ENCODE results near the gene IFRD2. TPM values are rescaled to one million over a fixed set of nuclear protein-coding genes. Genes with fewer than 3 reads are reported as not detected.

IFRD2 gene
- 114 and 131 TPM in 2 replicates for total RNA-seq

GRCh38 chr3:50292159-50293078 lies at the start of gene IFRD2:
TSS of gene IFRD2 (minus strand) at chr3:50292429. CDS start at chr3:50292274, 155 bp downstream.

DNA sequence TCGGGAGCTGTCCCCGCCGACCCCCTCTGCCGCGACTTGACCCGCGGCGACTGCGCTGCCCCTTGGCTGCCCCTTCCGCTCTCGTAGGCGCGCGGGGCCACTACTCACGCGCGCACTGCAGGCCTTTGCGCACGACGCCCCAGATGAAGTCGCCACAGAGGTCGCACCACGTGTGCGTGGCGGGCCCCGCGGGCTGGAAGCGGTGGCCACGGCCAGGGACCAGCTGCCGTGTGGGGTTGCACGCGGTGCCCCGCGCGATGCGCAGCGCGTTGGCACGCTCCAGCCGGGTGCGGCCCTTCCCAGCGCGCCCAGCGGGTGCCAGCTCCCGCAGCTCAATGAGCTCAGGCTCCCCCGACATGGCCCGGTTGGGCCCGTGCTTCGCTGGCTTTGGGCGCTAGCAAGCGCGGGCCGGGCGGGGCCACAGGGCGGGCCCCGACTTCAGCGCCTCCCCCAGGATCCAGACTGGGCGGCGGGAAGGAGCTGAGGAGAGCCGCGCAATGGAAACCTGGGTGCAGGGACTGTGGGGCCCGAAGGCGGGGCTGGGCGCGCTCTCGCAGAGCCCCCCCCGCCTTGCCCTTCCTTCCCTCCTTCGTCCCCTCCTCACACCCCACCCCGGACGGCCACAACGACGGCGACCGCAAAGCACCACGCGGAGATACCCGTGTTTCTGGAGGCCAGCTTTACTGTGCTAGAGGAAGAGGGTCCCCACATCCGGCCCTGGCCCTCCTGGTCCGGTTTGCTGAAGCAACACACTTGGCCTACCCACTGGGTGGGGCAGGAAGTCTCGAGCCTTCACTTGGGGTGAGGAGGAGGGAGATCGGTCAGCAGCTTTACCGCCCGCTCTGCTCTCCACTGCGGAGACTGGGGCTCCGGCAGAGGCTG lies 48.5 kb upstream of the IFRD2 start, which contains the start of gene RASSF1:
Gene RASSF1, minus strand, starts transcription at position 389 of the 882 bp plus-strand sequence. Its CDS starts 31 bp downstream, at position 358.

DNA sequence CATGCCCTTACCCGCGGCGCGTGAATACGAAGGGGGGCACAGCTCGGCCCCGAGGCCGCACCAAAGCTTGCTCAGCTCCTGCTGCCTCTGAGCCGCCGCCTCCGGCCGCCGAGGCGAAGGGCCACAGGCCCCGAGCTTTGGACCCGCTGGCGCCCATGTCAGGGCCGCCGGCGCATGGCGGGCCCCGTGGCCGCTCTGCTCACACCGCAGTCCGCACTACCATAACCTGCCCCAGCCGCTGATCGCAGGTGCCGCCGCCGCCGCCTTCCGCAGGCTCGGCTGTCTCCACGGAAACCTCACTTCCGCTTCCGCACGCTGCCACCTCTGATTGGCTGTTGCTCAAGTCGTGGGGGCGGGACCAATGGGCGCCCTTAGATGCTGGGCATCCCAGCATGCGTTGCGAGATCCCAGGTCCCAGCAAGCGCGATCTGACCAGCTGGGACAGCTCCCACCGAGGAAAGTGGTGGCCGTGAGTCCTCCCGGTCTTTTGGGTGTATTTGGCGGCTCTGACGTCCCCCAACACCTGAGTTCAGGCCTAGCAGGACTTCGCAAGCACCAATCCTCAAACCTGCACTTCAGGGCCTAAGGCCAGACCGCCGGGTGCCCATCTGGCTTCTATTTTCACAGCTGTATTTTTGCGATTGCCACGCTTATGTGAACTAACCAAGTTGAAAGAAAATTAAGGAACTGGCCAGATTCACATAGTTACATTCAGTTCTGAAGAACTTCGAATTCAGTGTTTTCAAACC lies 35.9 kb upstream of the IFRD2 start, which contains the start of gene TUSC2:
Gene TUSC2, minus strand, starts transcription at position 281 of the 749 bp plus-strand sequence. Its CDS starts 124 bp downstream, at position 157.

DNA sequence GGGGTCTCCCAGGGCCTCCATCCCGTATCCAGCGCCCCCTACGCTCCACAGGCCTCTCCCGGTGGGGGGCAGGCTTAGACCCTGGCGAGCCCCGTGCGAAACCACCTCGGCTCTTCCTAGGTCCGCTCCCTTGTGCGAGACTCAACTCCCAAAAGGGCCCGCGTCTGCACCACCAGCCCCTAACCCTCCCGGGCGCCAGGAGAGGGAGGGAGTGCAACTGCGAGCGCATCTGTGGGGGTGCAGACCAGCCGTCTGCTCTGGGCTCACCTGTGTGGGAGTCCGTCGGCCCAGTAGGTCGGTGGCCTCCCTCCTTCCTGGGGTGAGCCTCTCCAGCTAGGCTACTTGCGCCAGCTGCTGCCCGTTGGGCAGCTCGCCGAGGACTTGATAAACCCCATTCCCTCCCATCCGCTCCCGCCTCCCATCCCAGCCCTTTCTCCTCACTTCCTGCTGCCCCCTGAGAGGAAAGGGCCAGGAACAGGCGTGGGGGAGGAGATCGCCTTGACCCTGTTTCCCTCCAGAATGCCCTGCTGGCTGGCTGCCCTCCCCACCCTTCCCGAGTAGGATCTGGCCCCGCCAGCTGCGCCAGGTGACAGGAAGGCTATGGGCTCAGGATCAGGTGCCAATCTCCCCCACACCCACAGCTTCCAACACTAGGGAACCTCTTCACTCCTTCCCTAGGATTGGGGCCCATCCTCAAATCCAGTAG lies 30.3 kb upstream of the IFRD2 start, which contains the start of gene HYAL2:
Gene HYAL2, minus strand, starts transcription at position 360 of the 706 bp plus-strand sequence. CDS start 2,256 bp downstream, outside the sequence.

DNA sequence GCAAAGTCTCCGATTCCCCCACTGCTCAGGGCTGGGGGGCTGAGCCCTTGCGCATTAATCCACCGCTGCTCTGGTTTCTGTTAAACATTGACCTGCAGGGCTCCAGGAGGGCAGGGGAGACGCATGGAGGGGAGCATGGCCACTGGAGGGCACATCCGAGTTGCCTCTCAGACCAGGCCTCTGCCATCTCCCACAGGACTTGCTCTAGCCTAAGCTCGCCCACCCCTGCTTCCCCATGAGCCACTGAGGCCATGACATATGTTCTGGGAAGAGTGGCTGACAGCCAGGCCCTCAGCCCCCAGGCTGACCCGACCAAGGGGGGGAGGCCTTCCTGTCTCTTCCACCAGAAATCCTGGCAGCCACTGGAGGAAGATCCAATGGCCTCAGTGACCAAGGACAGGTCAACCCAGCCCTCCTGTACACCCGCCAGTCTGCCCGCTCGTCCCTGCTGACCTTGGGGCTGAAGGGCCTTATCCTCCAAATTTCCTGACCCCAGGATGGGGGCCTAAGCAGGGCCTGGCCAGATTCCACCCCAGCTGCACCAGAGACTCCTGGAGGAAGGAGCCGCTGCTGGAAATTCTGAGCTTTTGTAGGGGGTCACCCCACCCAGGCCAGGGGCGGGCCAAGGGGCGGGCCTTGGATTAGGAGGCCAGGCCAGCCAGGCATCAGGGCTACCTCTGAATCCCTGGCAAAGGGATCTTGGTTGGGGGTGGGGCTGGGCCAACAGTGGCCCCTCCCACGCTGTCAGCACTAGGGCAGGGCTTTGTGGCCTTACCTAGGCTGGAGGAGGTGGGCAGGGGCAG lies 11.0 kb upstream of the IFRD2 start, which contains the start of gene HYAL1:
Gene HYAL1, minus strand, starts transcription at position 562 of the 803 bp plus-strand sequence. CDS start 618 bp downstream, outside the sequence.

DNA sequence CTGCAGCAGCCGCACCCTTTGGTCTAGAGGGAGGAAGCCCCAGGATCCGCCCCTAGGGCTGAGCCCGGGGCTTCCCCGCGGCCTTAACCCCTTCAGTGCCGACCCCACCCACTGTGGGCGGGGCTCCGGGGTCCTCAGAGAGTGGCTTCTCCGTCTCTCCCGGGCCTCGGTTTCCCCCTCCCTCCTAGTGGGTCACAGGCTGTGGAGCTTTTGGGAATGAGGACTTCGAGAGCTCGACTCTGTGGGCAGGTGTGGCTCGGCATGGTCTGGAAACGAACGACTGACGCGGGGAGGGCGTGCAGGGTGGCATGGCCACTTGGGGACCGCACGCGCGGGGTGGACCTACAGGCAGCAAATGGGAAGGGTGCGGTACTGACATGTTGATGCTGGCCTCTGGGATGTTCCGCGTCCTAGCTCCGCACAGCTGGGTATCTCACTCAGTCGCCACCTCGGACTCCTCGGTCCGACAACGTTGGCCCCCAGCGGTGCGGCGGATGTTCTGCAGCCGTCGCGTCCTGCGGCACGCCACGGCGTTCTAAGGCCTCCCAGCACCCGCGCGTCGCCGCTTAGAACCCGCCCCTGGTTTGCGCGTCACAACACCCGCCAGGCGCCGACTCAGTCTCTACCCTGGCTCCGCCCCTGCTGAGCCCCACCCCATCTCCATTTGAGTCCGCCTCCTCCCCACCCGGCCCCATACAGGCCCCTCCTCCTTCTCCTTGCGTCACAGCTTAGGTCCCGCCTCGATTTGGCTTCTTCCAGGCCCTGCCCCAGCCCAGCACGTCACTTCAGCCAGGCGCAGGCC lies 6.8 kb upstream of the IFRD2 start, which contains the start of the genes HYAL3 and NAA80:
Gene HYAL3, minus strand, starts transcription at position 570 of the 802 bp plus-strand sequence. CDS start 3,803 bp downstream, outside the sequence.
Gene NAA80, minus strand, starts transcription at position 570 of the 802 bp plus-strand sequence. CDS start 1,942 bp downstream, outside the sequence.

DNA sequence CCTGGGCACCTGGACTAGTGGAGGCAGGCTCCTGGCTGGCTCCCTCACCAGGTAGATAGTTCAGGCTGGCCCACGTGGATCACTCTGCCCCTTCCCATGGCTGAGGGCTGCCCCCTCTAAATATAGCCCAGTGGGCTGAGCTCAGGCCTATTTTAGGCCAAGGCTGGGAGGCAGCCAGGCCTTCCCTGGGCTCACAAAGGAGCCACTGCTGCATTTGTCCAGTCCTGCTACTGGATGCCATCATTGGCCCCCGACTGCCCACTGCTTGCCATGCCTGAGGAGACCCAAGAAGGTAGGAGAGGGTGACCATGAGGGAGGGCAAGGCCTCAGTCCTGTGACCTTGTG lies 13.4 kb downstream of the IFRD2 start, which contains the start of gene LSMEM2:
Gene LSMEM2, plus strand, starts transcription at position 208 of the 345 bp plus-strand sequence. Its CDS starts 27 bp downstream, at position 235.

DNA sequence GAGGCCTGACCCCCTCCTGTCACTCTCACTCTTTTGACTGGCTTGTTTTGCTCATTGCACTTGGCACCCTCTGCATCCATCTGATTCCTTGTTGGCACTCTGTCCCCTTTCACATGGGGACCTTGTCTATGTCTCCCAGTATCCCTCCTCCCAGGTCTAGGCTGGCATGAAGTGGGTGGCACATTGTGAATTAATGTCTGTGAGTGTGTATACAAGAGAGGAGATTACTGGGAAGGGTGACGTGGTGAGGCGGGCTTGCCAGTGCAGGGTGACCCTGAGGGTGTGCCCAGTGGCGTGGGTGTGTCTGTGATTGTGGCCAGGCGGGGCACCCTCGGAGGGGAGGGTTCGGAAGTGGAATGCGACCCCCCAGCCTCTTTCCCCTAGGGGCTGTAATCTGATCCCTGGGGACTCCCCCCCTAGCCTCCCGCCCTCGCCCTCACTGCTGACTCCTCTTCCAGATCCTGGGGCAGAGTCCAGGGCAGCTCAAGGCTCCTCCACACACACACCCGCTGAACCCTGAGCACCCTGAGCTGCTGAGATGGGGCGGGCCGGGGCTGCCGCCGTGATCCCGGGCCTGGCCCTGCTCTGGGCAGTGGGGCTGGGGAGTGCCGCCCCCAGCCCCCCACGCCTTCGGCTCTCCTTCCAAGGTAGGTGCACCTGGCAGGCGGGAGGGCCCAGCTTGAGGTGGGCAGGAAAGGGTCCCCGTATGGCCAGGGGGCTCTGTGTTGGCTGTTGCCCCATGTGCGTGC lies 23.4 kb downstream of the IFRD2 start, which contains the start of gene SEMA3B:
Gene SEMA3B, plus strand, starts transcription at position 445 of the 749 bp plus-strand sequence. Its CDS starts 94 bp downstream, at position 539.

Other genes with a start within 250 kb of the IFRD2 start
- gene RBM5, start 203.5 kb downstream of the IFRD2 start, total RNA-seq: 195 and 202 TPM in 2 replicates
- 75.3 and 134 TPM in 2 replicates for gene SEMA3F, start 137.1 kb downstream of the IFRD2 start, total RNA-seq
- not detected in 2 replicates for gene GNAT1, start 100.8 kb downstream of the IFRD2 start, total RNA-seq
- 0.13 and 0.36 TPM in 2 replicates for gene SLC38A3, start 87.2 kb downstream of the IFRD2 start, total RNA-seq
- 492 and 561 TPM in 2 replicates for gene GNAI2, start 56.2 kb downstream of the IFRD2 start, total RNA-seq
- gene SEMA3B, start 23.3 kb downstream of the IFRD2 start, total RNA-seq: 0.40 and 0.79 TPM in 2 replicates
- gene LSMEM2, start 13.3 kb downstream of the IFRD2 start, total RNA-seq: not detected in 2 replicates
- gene HYAL3, start 7.0 kb upstream of the IFRD2 start, total RNA-seq: 4.9 and 7.0 TPM in 2 replicates
- 7.0 and 10.0 TPM in 2 replicates for gene NAA80, start 7.0 kb upstream of the IFRD2 start, total RNA-seq
- gene HYAL1, start 11.1 kb upstream of the IFRD2 start, total RNA-seq: 3.7 and 5.0 TPM in 2 replicates
- gene HYAL2, start 30.3 kb upstream of the IFRD2 start, total RNA-seq: 271 and 320 TPM in 2 replicates
- 29.6 and 31.4 TPM in 2 replicates for gene TUSC2, start 35.8 kb upstream of the IFRD2 start, total RNA-seq
- 14.6 and 17.0 TPM in 2 replicates for gene RASSF1, start 48.4 kb upstream of the IFRD2 start, total RNA-seq
- 0.07 and 0.13 TPM in 2 replicates for gene ZMYND10, start 53.3 kb upstream of the IFRD2 start, total RNA-seq
- gene NPRL2, start 58.3 kb upstream of the IFRD2 start, total RNA-seq: 15.8 and 16.1 TPM in 2 replicates
- gene CYB561D2, start 58.4 kb upstream of the IFRD2 start, total RNA-seq: 10.8 and 12.2 TPM in 2 replicates
- gene TMEM115, start 67.1 kb upstream of the IFRD2 start, total RNA-seq: 42.3 and 46.7 TPM in 2 replicates
- gene CACNA2D2, start 211.2 kb upstream of the IFRD2 start, total RNA-seq: under 0.01 TPM in 2 replicates